GM19452 (cell line): ENCODE data around the gene CASTOR1.
"Not testable (repeated sequence)": the region's sequence is repeated elsewhere in the genome, so short reads cannot be mapped to it uniquely, and the experiment has no call there.

Experiments
- ATAC-seq: cut with Tn5 transposase; IDR thresholded peaks from one replicate; pipeline ENCODE4 v1.9.1; 2021; ENCODE audit not compliant: unreplicated experiment

The CASTOR1 gene

GRCh38 chr22:30289141-30289979 is at the start of gene CASTOR1:
CASTOR1 (minus strand) TSS chr22:30289505; CDS start chr22:30289497, 8 bp downstream.
- ATAC-seq, result peak; percentile 59

- ATAC-seq, result no peak
Measured at GRCh38 chr22:30338802-30339201, 49.5 kb upstream of the CASTOR1 start.

- ATAC-seq, result not testable (repeated sequence)
Measured at GRCh38 chr22:30338341-30338740, 49.0 kb upstream of the CASTOR1 start.

GRCh38 chr22:30337461-30337778 is 48.1 kb upstream of the CASTOR1 start:
- no peak for ATAC-seq

- no peak for ATAC-seq
Measured at GRCh38 chr22:30336752-30337460, 47.6 kb upstream of the CASTOR1 start.

GRCh38 chr22:30335236-30335635 is 45.9 kb upstream of the CASTOR1 start:
- no peak for ATAC-seq

GRCh38 chr22:30334646-30335045 is 45.3 kb upstream of the CASTOR1 start:
- ATAC-seq, result no peak

- no peak for ATAC-seq
Measured at GRCh38 chr22:30333707-30334087, 44.4 kb upstream of the CASTOR1 start.

GRCh38 chr22:30332994-30333706 is 43.8 kb upstream of the CASTOR1 start:
- no peak for ATAC-seq

GRCh38 chr22:30332551-30332950 is 43.2 kb upstream of the CASTOR1 start:
- no peak for ATAC-seq

- no peak for ATAC-seq
Measured at GRCh38 chr22:30328466-30329049, 39.3 kb upstream of the CASTOR1 start.

- ATAC-seq, result no peak
Measured at GRCh38 chr22:30327864-30328345, 38.6 kb upstream of the CASTOR1 start.

- ATAC-seq, result peak; percentile 91
Measured at GRCh38 chr22:30326706-30327362, 37.5 kb upstream of the CASTOR1 start, which contains the start of gene TBC1D10A. TBC1D10A (minus strand) TSS chr22:30326941; CDS start chr22:30326881, 60 bp downstream.

GRCh38 chr22:30326255-30326705 is 37.0 kb upstream of the CASTOR1 start:
- peak; percentile 13 for ATAC-seq

- ATAC-seq, result no peak
Measured at GRCh38 chr22:30325724-30326254, 36.5 kb upstream of the CASTOR1 start.

GRCh38 chr22:30325065-30325720 is 35.9 kb upstream of the CASTOR1 start:
- no peak for ATAC-seq

GRCh38 chr22:30324014-30324730 is 34.9 kb upstream of the CASTOR1 start:
- no peak for ATAC-seq

- ATAC-seq, result no peak
Measured at GRCh38 chr22:30323246-30323645, 33.9 kb upstream of the CASTOR1 start.

- no peak for ATAC-seq
Measured at GRCh38 chr22:30321461-30321860, 32.2 kb upstream of the CASTOR1 start.
